C1 segment of cervical spinal cord (tissue), 14 donors: ENCODE measurements around the gene PCAT6.
A peak's percentile ranks its signal among the peaks of the same experiment; 100 is the strongest.

Source experiments
- DNase-seq, 14 donors: peaks; one replicate each; lab custom pipeline; 2025; lab: John Stamatoyannopoulos, UW

PCAT6 gene

GRCh38 chr1:202848191-202848542 is 37.4 kb downstream of the PCAT6 start:
- DNase-seq = no peak

GRCh38 chr1:202850593-202851362 is 40.0 kb downstream of the PCAT6 start:
- no peak for DNase-seq

- DNase-seq = no peak
Observed at GRCh38 chr1:202852163-202852904, 41.6 kb downstream of the PCAT6 start.

GRCh38 chr1:202854787-202855186 is 44.0 kb downstream of the PCAT6 start:
- no peak for DNase-seq

GRCh38 chr1:202856014-202856413 is 45.3 kb downstream of the PCAT6 start:
- DNase-seq = no peak

GRCh38 chr1:202857136-202857610 is 46.4 kb downstream of the PCAT6 start:
- no peak for DNase-seq

- no peak for DNase-seq
Observed at GRCh38 chr1:202858331-202858730, 47.6 kb downstream of the PCAT6 start.

- no peak for DNase-seq
Observed at GRCh38 chr1:202858789-202859414, 48.1 kb downstream of the PCAT6 start.

- peak in 2 of 14 donors; percentile 27 to 44 for DNase-seq
Observed at GRCh38 chr1:202860744-202861419, 50.1 kb downstream of the PCAT6 start.
